T follicular helper cell (primary cell): Measurements from ENCODE around the gene PAFAH1B2.
"Not testable (repeated sequence)": the region's sequence is repeated elsewhere in the genome, so short reads cannot be mapped to it uniquely, and the experiment has no call there.

Source experiments
- DNase-seq: peaks from one replicate; pipeline ENCODE4 v3.0.0-alpha.2; 2020; ENCODE audit warnings: low read depth

PAFAH1B2 gene

DNA sequence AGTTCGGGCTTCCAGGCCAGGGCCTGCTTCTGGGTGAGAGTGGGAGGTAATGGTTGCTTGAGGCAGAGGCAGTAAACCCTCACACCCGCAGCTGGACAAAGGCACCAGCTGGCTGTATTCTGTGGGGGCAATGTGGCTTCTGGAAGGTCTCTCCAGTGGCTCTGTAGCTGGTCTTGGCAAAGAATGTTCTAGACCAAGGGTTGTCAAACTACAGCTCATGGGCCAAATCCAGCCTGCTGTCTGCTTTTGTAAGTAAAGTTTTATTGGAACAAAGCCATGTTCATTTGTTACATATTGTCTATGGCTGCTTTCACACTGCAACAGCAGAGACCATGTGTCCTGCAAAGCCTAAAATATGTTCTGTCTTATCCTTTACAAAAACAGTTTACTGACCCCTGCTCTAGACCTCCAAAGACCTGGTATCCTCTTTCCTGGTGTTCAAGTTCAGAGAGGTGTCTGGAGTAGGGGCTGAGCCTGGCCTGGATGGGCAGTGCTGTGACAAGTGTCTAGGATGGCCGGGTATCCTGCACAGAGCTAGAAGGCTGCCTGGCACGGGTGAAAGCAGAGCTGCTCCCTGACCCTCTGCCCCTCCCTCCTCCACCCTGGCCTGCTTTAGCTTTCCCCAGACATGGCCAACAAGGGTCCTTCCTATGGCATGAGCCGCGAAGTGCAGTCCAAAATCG, 58.4 kb downstream of the PAFAH1B2 start:
- DNase-seq, result no peak

DNA sequence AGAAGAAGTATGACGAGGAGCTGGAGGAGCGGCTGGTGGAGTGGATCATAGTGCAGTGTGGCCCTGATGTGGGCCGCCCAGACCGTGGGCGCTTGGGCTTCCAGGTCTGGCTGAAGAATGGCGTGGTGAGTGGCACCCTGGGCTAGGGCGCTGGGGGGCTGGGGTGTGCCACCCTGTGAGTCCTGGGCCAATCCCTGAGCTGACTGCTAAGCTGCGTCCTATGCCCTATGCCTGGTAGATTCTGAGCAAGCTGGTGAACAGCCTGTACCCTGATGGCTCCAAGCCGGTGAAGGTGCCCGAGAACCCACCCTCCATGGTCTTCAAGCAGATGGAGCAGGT, 59.0 kb downstream of the PAFAH1B2 start:
- DNase-seq, result no peak

DNA sequence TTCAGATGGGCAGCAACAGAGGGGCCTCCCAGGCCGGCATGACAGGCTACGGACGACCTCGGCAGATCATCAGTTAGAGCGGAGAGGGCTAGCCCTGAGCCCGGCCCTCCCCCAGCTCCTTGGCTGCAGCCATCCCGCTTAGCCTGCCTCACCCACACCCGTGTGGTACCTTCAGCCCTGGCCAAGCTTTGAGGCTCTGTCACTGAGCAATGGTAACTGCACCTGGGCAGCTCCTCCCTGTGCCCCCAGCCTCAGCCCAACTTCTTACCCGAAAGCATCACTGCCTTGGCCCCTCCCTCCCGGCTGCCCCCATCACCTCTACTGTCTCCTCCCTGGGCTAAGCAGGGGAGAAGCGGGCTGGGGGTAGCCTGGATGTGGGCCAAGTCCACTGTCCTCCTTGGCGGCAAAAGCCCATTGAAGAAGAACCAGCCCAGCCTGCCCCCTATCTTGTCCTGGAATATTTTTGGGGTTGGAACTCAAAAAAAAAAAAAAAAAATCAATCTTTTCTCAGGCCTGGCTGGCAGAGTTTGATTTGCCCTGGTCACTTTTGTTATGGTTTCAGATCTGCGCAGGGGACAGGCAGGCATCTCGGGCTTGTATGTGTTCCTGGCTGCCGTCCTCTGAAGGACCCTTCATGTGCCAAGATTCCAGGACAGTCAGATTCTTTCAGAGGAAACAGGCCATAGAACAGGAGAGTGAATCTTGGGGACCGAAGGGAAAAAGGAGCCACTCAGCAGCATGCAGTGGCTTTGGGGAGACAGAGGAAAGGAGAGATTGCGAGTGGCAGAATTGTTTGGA, 60.4 kb downstream of the PAFAH1B2 start:
- DNase-seq, result no peak

DNA sequence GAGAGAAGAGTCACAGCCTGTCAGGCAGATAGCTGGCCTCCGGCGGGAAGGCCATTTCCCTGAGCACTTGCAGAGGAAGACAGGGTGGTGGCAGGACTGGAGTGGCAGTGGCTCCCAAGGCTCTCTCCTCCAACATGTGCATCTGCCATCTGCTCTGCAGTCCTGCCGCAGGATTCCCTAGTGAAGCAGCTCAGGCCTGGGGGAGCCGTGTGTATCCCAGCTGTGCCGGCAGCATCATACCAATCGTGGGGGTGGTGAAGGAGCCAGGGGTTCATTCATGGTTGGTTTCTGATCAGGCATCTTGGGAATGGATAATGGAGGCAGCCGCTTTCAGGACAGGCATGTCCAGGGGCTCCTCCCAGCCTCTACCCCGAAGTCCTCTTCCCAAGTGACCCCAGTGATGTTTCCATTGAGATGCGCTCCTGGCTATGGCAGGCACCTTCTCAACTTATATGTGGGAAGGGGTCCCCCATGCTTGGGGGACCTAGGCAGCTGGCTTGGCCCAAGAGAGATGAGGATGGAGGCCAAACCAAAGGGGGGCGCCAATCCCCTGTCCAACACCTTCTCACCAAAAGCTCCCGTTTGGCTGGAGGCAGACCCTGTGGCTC, 61.2 kb downstream of the PAFAH1B2 start:
- no peak for DNase-seq

DNA sequence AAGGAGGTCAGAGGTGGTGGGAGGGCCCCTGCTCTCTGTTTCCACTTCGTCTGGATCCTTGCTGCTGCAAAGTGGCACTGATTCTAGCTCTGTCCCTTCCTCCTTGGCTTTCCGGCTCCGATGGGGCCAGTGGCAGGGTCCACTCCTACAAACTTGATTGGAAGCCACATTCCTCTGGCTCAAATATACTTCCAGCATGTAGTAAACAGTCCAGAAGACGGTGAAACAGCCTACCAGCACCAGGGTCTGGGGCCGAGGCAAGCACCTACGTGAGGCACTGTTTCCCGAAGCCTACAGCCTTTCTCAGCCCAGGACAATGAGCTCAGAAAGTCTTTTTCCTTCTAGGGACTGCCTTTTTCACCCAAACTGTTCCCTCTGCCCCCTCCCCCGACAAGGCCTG, 62.0 kb downstream of the PAFAH1B2 start:
- DNase-seq, result not testable (repeated sequence)

DNA sequence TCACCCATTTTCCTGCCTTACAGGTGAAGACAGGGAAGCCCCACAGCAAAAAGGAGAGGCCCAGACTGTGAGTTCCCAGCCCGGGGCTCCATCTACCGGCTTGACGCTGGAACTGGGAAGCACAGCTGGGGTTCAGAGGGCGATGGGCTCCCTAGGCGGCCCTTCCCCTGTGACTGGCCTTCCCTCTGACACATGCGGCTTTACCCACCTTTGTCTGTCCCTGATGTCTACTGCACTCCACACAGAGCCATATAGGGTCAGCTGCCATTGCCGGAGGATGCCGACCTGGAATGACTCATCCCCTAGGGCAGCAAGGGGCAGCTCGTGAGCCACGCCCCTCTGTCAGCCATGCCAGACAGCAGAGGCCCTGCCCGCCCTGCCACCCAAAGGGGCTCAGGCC, 62.8 kb downstream of the PAFAH1B2 start:
- DNase-seq, result not testable (repeated sequence)

DNA sequence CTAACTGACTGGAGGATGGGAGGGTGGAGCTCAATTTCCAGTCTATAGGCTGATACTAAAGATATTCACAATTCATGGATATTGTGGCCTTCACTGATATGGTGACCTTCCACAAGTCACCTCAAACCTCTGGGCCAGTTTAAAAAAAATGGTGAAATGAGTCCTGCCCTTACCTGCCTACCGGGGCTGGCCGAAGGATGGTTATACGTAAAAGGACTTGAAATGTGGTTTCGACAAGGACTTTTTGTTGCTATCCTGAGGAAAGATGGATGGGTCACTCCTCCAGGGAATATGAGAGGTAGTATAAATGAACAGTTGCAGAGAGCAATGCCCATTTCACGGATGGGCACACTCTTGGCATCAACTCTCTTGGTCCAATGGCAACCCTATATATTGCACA, 63.4 kb downstream of the PAFAH1B2 start:
- not testable (repeated sequence) for DNase-seq

DNA sequence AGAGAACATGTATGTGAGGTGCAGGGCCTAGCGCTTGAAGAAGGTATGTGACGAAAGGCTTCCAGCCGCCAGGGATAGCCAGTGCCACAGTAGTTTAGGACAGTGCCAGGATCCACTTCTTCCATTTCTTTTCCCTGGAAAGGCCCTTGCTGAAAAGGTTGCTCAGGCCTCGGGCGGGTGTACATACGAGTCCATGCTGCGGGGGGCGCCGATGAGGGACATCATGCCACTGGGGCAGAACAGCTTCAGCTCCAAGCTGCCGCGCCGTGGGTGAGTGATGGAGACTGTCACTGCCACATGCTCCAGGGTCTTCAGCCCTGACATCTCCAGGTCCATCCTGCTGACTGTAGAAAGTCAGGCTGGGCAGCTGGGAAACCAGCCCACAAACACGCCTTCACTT, 64.6 kb downstream of the PAFAH1B2 start:
- not testable (repeated sequence) for DNase-seq

DNA sequence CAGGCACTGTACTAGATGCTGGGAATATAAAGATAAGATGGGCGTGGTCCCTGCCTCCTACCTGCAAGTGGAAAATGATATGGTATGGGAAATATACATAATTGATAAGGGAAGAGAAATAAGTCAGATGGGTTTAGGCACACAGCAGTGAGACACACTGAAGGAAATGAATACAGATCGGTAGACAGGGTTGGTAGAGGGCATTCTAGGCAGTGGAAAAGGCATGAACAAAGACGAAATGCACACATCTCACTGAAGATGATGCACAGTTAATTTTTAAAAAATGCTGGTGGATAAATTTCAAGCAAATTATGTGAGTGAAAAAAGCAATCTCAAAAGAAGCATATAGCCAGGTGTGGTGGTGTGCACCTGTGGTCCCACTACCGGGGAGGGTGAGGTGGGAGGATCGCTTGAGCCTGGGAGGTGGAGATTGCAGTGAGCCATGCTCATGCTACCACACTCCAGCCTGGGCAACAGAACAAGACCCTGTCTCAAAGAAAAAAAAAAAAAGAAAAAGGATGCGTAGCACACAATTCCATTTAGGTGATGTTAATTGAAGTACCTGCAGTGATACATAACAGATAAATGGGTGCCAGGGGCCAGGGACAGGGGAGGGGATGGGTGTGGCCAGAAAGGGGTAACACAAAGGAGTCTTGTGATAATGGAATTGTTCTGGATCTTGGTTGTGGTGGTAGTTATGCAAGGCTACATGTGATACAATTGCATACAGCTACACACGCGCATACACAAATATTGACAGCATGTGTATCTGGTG, 65.5 kb downstream of the PAFAH1B2 start:
- DNase-seq, result not testable (repeated sequence)

DNA sequence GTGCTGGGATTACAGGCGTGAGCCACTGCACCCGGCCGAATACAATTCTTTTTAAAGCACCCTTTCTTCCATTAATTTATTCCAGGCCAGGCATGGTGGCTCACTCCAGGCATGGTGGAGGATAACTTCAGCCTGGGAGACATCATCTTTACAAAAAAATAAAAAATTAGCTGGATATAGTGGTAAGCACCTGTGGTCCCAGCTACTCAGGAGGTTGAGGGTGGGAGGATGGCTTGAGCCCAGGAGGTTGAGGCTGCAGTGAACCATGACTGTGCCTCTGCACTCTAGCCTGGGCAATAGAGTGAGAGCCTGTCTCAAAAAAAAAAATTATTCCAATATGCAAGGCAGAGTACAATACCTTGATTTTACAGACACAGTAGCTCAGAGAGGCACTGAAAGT, 66.5 kb downstream of the PAFAH1B2 start:
- DNase-seq, result no peak

DNA sequence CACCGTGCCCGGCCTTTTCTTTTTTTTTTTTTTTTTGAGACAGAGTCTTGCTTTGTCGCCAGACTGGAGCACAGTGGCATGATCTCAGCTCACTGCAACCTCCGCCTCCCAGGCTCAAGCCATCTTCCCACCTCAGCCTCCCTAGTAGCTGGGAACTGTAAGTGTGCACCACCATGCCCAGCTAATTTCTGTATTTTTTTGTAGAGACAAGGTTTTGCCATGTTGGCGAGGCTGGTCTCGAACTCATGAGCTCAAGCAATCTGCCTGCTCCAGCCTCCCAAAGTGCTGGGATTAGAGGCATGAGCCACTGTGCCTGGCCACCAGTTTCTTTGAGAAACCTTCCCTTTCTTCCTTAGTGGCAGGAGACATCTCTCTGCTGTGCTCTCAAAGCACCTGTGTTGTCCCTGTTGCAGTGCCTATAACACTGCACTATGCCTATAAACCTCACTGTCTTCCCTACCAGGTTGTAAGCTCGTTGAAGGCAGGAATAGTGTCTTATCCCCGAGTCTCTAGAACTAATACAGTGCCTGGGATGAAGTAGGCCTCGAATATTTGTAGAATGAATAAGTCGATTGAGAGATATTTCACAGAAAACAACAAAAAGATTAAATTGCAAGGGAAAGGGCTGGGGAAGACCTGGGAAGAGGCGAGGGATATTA, 68.7 kb downstream of the PAFAH1B2 start:
- no peak for DNase-seq

DNA sequence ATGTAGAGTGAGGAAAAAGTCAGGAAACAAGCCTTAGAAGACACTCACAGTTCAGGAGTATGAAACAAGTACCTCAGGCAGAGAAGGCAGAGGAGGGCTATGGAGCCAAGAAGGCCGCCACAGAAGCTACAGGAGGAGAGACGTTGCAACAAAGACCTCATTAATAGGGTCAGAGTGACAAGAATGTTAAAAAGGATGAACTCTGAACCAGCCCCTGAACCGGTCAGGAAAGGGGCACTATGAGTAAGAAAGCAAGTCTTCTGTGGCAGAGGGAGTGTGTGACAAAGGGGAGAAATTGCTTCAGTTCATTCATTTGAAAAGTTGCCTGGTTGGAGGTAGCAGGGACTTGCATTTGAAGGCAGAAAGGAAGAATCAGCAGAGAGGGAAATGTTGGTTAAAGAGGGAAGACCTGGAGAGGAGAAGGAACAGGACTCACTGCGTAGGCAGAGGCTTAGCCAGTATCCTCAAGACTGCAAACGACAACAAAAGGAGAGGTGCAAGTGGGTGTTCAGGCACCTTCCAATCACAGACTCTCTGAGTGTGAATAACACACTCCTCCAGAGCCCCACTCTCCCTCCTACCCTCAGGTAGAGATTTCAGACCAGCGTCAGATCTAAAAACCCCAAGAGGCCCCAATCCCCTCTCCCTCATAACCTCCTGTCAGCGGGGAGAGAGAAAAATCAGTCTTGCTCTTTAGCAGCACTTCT, 70.5 kb downstream of the PAFAH1B2 start:
- DNase-seq, result no peak

DNA sequence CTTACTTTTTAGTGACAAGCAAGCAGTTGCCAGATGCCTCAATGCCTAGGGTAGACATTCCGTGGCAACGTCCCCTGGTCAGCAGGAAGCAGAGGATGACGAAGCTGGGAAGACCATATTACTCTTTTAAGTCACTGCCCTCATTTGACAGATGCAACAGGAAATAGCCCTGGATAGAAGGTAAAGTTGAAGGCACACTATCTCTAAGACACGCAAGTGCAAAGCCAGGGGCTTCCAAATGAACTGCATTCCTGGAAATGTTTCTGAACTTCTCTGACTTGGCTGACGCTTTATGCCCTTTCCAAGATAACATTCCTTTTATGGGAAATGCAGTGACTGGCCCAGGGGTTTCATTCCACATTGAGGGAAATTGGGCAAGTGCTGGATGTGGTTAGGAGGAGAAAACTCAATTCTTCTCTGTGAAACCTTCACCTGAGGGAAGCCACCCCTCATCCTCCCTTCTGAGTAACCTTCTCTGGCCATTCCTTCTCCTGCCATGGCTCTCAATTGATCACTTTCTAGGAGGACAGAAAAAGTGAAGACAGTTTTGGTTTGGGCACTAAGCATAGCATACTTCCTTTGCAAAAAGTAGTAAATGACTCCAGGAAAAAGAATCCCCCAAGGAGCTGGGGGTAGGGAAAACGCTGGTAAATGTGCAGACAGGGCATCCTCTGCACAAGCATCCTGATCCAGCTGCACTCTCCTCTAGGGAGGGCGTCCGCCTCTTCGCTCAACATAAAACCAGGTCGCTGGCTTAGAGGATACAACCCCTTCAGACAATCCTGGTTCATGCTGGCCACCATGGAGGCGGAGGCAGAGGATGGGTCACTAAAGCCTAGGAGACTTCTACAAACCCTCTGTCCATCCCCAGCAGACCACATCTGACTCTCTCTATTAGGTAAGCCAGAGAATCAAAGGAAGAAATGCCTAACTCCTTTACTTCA, 73.3 kb downstream of the PAFAH1B2 start:
- no peak for DNase-seq

DNA sequence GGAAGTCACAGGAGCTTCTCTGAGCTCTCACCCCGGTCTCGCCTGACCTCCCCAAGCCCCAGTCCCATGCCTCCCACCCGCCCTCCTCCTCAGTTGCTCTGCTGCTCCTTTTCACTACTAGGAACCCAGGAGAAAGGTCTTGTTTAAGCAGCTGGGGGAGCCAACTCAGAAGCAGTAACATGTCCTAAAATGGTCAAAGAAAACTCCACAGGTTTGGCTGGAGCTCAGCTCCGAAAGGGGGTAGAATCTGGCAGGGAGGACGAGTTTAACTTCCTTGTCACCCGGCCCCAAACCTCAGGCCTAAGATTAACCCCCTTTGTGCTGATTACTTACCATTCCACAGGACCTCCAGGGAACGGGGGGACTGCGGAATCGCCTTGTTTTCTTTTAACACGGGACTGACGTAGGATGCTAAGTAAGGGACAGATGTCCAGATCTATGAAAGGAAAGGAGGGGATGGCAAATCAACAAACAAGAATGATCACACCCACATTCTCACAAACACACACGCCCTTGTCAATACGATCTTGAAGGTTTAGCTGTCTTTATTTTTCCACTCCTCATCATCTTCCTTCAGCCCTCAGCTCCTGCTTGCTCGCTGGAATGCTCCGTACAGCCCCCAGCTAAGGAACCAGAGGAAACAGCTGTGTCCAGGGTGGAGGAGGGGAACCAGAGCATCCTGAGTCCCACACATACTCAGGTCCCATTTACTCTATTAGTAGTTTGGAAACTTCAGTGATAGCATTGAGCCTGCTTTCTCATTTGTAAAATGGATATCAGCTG, 74.2 kb downstream of the PAFAH1B2 start:
- DNase-seq, result no peak

DNA sequence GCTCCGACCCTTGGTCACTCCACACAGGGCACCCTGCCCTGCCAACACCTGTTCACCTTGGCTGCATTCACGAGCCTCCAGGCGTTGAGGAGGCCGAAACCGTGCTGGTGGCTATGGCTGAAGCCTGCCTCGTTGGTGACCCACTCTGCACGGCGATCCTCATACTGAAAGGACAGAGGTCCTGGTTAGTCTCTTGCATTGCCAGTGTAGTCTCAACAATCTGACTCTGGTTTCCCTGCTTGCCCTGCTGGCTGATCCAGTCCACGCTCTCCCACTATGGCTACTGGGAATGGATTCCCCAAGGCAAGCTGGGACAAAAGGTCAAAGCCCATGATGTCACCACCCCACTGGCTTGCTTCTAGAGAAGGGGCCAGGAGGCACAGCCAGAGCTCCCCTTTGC, 74.9 kb downstream of the PAFAH1B2 start:
- no peak for DNase-seq

DNA sequence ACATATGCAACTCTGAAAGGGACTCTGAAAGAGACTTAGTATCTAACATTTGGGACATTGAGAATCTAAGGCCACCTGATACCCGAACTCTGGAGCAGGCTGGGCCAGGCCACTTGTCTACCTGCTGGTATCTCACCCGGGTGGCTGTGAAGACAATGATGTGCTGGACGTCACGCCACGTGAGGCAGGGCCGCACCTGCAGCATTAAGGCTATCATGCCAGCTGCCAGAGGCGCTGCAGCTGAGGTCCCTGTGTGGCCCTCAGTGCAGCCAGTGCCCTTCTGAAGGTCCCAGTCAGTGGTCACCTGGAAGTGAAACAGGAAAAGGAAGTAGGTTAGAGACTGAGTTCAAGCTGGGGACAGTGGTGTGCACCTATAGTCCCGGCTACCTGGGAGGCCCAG, 75.4 kb downstream of the PAFAH1B2 start:
- no peak for DNase-seq

DNA sequence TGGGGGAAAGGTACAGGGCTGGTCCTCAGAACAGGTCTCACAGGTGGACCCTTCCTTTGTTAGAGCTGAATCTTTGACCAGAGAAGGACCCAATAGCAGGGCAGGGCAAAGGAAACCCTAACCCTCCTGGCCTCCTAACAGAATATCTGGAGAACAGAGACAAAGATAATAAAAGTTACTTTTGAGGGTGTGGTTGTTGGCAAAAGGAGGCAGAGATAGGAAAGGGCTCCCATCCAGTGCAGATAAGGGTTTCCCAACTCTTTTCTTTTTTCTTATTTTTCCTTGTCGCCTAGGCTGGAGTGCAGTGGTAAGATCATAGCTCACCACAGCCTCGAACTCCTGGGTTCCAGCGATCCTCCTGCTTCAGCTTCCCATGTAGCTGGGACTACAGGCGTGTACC, 75.9 kb downstream of the PAFAH1B2 start:
- DNase-seq, result no peak

DNA sequence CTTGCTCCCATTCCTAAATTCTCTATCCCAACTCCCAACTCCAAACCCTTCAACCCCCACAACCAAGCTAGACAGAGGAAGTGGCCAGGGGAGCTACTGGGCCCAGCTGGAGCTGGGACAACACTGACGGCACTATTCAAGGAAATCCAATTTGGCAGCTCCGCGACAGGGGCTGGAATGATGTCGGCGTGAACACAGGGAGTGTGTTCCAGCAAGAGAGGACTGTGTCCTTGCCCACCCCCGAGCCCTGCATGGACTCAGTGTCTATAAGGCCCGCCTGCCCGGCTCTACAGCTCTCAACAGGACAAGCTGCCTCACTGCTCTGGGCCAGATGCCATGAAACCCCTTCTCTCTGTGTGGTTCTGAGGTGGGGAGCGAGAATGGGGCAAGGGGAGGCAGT, 76.5 kb downstream of the PAFAH1B2 start:
- no peak for DNase-seq

DNA sequence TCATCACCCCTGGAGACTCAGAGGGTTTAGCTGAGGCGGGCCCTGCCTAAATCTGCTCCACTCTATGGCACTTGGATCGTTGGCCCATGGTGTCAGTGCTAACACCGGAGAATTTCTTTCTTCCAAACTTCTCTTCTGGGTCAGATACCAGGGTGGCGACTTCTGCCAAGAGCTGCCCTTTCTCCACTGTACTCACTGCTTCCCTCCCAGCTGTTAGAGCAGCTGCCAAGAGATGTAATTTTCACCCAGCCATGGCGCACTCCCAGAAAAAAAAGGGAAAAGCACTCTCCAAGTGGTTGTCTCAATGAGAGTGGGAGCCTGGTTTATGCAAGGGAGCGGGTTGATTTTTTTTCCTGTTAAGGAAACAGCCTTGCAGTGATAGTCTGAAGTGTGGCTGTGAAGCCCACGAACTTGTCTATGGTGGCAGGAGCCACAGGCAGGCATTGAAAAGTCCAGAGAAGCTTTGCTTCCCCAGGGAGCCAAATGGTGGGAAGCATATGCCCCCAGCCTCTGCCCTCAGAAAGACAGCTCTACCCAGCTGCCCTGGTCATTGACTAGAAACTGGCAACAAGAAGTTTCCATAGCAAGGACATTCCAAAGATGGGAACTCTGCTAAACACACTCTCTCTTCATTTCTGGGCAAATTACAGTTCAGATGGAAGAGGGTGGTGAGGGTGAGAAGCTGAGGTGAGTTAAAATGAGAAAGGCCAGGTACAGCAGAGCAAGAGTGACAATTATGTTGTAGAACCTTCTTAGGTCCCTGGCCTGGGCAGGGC, 77.1 kb downstream of the PAFAH1B2 start:
- DNase-seq, result no peak
